HG02642 (cell line): ENCODE results near the gene HIKESHI.
"Not testable (repeated sequence)": the region's sequence is repeated elsewhere in the genome, so short reads cannot be mapped to it uniquely, and the experiment has no call there.

Experiments used
- ATAC-seq: cut with Tn5 transposase; IDR thresholded peaks from one replicate; pipeline ENCODE4 v1.9.1; 2021; ENCODE audit warnings: mild to moderate bottlenecking; ENCODE audit not compliant: unreplicated experiment, poor library complexity

The HIKESHI gene

DNA sequence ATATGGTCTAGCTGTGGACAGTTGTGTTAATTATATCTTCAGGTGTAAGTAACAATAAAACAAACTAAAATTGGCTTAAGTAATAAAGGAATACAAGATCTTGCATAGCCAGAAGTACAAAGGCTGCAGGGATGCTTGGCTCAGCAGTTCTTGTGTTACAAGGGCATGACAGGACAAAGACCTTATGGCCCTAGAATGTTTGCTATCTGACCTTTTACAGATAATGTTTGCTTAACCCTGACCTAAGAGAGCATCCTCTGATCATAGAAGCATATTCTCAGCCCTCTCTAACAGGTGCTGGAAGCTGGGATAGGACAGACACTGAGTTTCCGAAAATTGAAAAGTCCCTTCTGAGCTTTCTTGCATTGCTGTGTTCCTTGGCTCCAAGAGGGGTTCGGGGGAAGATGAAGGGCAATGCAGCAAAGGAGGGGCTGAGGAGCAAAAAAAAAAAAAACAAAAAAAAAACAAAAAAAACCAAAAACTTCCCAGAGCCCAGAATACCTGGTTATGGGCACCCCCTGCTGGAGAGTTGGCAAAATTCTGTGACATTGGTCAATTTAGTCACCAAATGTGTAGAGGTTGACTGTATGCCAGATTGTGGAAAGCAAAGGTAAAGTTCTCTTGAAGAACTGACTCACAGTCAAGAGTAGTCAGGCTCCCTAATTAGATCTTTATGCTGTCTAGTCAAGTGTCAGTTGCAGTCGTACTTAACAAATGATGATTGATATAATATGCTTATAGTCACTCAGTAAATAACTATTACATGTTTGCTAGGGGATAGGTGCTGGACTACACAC lies 10.4 kb upstream of the HIKESHI start:
- ATAC-seq, result peak; percentile 29

GRCh38 chr11:86292912-86293616 lies 9.0 kb upstream of the HIKESHI start:
- ATAC-seq, result no peak

GRCh38 chr11:86294026-86294425 lies 8.0 kb upstream of the HIKESHI start:
- ATAC-seq, result no peak

- ATAC-seq, result peak; percentile 4
Measured at GRCh38 chr11:86301742-86302091, 323 bp upstream of the HIKESHI start.

GRCh38 chr11:86303257-86303656 lies 1.2 kb downstream of the HIKESHI start:
- no peak for ATAC-seq

GRCh38 chr11:86308710-86309109 lies 6.7 kb downstream of the HIKESHI start:
- not testable (repeated sequence) for ATAC-seq

DNA sequence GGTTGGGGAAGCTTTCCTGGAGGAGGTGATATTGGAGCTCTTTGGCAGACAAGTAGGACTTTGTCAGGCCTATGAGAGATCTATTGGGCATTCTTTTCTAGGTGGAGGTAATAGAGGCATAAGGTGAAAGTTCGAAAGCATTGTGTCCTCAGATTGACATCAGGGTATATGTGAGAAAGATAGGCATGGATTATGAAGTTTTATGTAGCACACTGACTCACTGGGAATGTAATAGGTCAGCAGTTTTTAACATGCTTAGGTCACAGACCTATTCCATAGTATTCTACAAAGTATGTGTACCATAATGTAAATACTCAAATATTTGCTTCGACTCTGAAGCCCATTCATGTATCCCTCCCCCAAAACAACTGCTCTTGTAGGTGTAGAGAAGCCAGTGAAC lies 11.8 kb downstream of the HIKESHI start:
- ATAC-seq, result no peak

DNA sequence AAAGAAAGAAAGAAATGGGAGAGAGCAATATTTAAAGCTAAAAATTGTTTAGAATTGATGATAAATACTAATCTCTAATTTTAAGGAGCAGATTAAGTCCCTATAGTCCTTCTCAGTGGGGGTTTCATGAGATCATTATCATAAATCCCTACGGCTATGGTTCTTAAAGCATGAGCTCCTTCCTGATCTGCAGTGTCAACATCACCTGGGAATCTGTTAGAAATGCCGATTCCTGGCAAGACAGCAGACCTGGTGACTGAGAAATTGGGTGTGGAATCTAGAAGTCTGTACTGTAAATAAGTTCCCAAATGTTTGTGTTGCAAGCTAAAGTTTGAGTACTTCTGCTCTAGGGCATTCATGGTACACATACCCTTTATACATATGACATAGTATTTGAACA lies 12.6 kb downstream of the HIKESHI start:
- no peak for ATAC-seq

- no peak for ATAC-seq
Measured at GRCh38 chr11:86335131-86335767, 33.2 kb downstream of the HIKESHI start.

- ATAC-seq, result no peak
Measured at GRCh38 chr11:86337227-86337626, 35.2 kb downstream of the HIKESHI start.

DNA sequence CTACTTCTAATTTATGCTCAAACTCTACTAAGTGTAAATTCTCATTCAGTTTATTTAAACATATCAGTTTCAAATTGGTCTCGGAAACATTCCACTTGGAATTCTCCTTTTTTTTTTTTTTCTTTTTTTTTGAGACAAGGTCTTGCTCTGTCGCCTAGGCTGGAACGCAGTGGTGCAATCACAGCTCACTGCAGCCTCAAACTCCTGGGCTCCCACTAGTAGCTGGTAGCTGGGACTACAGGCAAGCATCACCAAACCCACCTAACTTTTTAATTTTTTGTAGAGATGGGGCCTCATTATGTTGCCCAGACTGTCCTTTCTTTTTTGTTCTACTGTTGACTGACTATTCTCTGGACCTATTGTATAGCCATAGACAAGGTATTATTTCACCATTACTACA lies 39.3 kb downstream of the HIKESHI start:
- ATAC-seq, result no peak

- ATAC-seq, result no peak
Measured at GRCh38 chr11:86346513-86346912, 44.5 kb downstream of the HIKESHI start.

DNA sequence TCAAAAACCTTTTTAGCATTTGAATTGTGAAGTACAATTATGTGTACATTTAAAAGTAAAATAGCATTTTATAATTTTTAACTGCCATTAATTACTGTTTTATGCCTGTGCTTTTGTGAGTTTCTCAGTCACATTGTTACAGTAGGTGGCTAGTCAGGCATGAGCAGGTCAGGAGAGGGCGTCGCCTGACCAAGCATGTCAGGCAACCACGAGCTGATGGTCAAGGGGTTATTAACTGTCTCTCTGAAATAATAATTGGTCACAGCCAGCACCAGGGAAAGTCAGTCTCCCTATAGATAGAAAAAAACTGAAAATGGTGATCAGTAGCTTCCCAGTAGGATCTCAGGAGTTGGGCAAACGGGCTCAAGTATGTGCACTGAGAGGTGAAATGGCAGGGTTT lies 53.2 kb downstream of the HIKESHI start:
- no peak for ATAC-seq

DNA sequence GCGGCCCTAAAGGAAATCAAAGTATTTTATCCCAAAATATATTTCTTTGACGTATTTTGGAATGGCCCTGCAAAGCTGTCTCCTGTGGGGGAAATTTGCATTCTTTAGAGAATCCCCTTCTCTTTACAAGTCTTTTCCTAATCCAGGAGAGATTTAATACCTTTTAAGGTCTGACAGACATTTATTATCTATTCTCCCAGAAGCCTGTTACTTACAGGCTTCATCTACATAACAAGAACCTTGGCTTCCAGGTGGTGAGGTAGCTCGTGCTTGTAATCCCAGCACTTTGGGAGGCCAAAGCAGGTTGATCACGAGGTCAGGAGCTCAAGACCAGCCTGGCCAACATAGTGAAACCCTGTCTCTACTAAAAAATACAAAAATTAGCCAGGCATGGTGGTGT lies 55.4 kb downstream of the HIKESHI start:
- ATAC-seq, result not testable (repeated sequence)

DNA sequence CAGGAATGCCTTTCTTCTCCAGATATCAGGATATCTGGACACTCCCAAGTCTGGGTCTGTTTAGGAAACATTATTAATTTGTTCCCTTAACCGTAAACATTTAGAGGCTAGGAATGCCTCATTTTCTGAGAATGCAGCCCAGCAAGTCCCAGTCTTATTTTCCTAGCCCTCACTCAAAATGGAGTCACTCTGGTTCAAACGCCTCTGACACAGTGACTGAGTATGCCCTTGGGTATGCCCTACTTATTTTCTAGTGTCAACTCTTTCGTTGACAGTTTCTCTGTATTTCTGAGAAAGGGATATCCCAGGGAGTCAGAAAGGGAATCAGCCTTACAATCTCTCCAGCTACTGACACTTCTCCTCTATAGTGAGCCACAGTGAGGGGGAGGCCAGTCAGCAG lies 56.7 kb downstream of the HIKESHI start:
- no peak for ATAC-seq

- ATAC-seq, result no peak
Measured at GRCh38 chr11:86360775-86361395, 58.8 kb downstream of the HIKESHI start.

DNA sequence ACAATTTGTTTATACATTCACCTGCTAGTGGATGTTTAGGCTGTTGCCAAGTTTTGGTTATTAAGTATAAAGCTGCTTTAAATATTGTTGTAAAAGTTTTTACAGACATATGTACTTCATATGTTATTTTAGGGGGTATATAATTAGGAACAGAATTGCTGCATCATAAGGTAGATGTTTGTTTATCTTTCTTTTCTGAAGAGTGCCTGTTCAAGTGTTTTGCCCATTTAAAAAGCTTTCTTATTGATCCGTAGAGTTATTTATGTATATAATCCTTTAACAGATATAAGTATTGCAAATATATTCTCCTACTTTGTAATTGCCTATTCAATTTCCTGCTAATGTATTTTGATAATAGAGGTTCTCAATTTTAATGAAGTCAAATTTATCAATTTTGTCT lies 61.4 kb downstream of the HIKESHI start:
- ATAC-seq, result no peak

GRCh38 chr11:86365546-86365945 lies 63.5 kb downstream of the HIKESHI start:
- ATAC-seq, result no peak

GRCh38 chr11:86369668-86370067 lies 67.6 kb downstream of the HIKESHI start:
- ATAC-seq, result no peak

GRCh38 chr11:86370171-86370570 lies 68.1 kb downstream of the HIKESHI start:
- no peak for ATAC-seq
